Testis (tissue), 2 donors: ENCODE measurements around the gene CHKA.

Experiments used
- POLR2A ChIP-seq: fragments of 450-650 bp; IDR thresholded peaks from one replicate; pipeline ENCODE4 v1.6.1; 2017; ENCODE audit warnings: antibody characterized with exemption, mild to moderate bottlenecking, moderate library complexity
- TF ChIP-seq, protein P1 (sequence below), 3 experiments: fragments of 450-650 bp in 2 of 3; fragments of 200-600 bp in 1 of 3; sonication (generic) in 1 of 3; IDR thresholded peaks; one replicate each; pipeline ENCODE4 v1.5.1; 2016 to 2019; ENCODE audit warnings: antibody characterized with exemption in 3 of 3, mild to moderate bottlenecking in 2 of 3, moderate library complexity in 1 of 3

DNA sequence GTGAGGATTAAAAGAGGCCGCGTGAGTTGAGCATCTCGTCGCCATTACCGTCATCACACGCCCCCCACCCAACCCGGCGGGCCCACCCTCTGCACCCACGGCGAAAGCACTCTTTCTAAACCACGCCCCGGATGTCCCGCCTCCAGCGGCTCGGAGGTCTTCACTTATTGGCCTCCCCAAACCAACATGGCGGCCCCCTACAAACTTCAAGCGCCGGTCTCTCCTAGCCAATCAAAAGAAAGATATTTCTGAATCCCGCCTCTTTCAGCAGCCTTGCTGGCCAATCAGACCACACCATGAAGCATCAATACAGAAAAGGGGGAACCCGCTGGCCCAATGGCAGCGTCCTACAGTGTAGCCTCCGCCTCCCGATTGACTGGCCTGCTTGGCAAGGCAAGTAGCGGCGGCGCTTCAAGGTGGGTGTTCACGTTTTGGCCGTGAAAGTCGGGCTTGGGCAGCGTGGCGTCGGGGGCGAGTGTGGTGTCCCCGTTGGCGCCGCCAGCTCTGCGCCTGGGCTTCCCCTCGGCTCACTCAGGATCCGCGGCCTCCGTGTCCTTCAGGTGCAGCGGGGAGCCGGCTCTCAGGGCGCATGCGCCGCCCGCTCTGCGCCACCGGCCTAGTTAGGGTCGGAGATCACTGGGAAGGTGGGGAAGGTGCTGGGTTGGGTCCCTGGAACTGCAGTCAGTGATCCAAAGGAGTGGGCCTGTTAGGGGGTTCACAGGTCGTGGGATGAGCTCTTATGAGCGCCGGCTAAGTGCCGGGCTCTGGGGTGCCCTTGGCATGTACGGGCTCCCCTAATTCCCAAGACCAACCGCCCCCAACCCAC, 90.7 kb downstream of the CHKA start, which contains the start of gene NDUFS8:
- TF ChIP-seq, protein P1, sequence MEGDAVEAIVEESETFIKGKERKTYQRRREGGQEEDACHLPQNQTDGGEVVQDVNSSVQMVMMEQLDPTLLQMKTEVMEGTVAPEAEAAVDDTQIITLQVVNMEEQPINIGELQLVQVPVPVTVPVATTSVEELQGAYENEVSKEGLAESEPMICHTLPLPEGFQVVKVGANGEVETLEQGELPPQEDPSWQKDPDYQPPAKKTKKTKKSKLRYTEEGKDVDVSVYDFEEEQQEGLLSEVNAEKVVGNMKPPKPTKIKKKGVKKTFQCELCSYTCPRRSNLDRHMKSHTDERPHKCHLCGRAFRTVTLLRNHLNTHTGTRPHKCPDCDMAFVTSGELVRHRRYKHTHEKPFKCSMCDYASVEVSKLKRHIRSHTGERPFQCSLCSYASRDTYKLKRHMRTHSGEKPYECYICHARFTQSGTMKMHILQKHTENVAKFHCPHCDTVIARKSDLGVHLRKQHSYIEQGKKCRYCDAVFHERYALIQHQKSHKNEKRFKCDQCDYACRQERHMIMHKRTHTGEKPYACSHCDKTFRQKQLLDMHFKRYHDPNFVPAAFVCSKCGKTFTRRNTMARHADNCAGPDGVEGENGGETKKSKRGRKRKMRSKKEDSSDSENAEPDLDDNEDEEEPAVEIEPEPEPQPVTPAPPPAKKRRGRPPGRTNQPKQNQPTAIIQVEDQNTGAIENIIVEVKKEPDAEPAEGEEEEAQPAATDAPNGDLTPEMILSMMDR (IDR thresholded peaks at IDR 0.05): no peak
- no peak for TF ChIP-seq POLR2A
